ENCODE measurements around the gene NDUFS5.

NDUFS5 gene

DNA sequence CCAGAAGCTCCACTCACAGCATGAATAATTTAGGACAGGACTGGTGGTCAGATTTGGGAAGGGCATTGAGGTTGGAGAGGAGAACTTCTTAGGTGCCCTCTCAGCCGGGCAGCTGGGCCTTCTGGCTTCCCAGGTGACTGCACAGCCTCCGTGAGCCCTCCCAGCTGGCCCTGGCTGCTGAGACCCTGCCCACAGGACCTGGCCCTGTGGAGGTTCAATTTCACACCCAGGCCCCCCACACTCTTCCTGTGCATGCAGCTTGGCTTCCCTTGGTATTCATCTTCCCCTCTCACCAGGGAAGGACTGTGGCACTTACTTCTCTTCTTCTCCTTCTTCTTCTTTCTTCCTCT is 50.6 kb downstream of the NDUFS5 start:
- no peak for TF ChIP-seq EZH2phosphoT487 (IDR thresholded peaks at IDR 0.05; ENCODE audit: low read depth)
- TF ChIP-seq, protein P1, sequence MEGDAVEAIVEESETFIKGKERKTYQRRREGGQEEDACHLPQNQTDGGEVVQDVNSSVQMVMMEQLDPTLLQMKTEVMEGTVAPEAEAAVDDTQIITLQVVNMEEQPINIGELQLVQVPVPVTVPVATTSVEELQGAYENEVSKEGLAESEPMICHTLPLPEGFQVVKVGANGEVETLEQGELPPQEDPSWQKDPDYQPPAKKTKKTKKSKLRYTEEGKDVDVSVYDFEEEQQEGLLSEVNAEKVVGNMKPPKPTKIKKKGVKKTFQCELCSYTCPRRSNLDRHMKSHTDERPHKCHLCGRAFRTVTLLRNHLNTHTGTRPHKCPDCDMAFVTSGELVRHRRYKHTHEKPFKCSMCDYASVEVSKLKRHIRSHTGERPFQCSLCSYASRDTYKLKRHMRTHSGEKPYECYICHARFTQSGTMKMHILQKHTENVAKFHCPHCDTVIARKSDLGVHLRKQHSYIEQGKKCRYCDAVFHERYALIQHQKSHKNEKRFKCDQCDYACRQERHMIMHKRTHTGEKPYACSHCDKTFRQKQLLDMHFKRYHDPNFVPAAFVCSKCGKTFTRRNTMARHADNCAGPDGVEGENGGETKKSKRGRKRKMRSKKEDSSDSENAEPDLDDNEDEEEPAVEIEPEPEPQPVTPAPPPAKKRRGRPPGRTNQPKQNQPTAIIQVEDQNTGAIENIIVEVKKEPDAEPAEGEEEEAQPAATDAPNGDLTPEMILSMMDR (IDR thresholded peaks at IDR 0.05; ENCODE audit: low read depth, low read length) = no peak
- Histone ChIP-seq H4K20me1 (ENCODE audit: insufficient read depth, low read length) (no peaks in the 10 kb centered on the region), H3K27me3 (ENCODE audit: low read depth, low read length) (no peaks in the 10 kb centered on the region), H3K36me3 (replicated peaks; ENCODE audit: low read depth, low read length) (no peaks in the 10 kb centered on the region), H2AFZ (ENCODE audit: low read depth, low read length) (no peak overlapping the region), H3K9ac (ENCODE audit: low read length) (no peak overlapping the region), H3K4me2 (ENCODE audit: low read length) (no peak overlapping the region), H3K4me1 (ENCODE audit: low read length) (no peaks in the 10 kb centered on the region), H3K9me3 (ENCODE audit: insufficient read depth, low read length) (no peaks in the 10 kb centered on the region), H3K79me2 (ENCODE audit: low read length) (no peaks in the 10 kb centered on the region), H3K4me3 (ENCODE audit: low read length) (no peak overlapping the region), H3K27ac (ENCODE audit: low read length) (no peak overlapping the region)

DNA sequence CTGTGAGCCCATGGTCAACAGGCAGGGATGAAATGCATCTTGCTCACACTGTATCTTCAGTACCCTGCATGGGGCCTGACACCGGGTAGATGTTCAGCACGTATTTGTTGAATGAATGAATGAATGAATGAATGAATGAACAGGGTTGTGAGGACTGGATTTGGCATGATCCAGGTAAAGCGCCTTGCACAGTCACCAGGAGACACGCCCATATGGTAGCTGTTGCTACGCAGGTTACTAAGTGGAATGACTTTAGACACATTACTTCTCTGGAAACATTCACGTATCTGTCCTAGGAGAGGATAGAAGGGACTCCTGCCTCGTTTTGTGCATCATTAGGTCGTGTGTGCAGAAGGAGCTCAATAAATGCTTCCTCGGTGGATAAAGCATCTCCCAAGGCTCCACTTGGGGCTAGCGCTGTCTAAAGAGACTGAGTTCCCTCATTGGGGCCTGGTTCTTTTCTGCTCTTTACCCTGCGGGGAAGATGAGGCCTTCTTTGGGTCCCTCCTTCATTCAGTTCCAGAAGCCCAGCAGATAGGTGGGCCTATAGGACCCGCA is 54.2 kb downstream of the NDUFS5 start:
- no peak overlapping the region for H3K4me3 ChIP-seq (ENCODE audit: low read length)

DNA sequence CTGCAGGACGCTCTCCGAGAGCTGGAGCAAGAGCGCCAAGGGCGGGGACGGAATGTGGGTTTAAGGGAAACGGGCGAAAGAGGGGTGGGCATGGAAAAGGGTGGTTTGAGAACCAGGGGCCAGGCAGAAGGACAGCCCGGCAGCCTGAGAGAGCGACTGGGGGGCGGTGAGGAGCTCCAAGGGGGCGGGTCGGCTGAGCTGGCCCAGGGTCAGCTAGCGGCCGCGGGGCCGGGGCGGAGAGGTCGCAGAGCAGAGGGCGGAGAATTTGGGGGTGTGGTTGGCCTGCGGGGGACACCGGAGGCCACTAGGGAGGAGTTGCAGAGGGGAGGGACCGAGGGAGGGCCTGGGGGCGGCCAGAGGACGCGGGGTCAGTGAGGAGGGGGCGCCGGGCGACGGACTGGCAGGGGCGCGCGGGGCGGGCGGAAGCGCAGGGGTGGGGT is 54.7 kb downstream of the NDUFS5 start:
- TF ChIP-seq, protein P1 (IDR thresholded peaks at IDR 0.05; ENCODE audit: low read depth, low read length) = no peak
- no peak for TF ChIP-seq EZH2phosphoT487 (IDR thresholded peaks at IDR 0.05; ENCODE audit: low read depth)
- no peak overlapping the region for H3K4me2 ChIP-seq (ENCODE audit: low read length)
- no peak overlapping the region for H3K4me3 ChIP-seq (ENCODE audit: low read length)
- H3K4me1 ChIP-seq (ENCODE audit: low read length) = no peaks in the 10 kb centered on the region
- H3K27me3 ChIP-seq (ENCODE audit: low read depth, low read length) = no peaks in the 10 kb centered on the region
- no peak overlapping the region for H3K9ac ChIP-seq (ENCODE audit: low read length)
- no peak overlapping the region for H3K27ac ChIP-seq (ENCODE audit: low read length)
- H3K9me3 ChIP-seq (ENCODE audit: insufficient read depth, low read length) = no peaks in the 10 kb centered on the region
- no peaks in the 10 kb centered on the region for H4K20me1 ChIP-seq (ENCODE audit: insufficient read depth, low read length)
- H2AFZ ChIP-seq (ENCODE audit: low read depth, low read length) = no peak overlapping the region
- no peaks in the 10 kb centered on the region for H3K36me3 ChIP-seq (replicated peaks; ENCODE audit: low read depth, low read length)
- no peaks in the 10 kb centered on the region for H3K79me2 ChIP-seq (ENCODE audit: low read length)

More for the DNA sequence above, 54.2 kb downstream of the NDUFS5 start:
- H4K20me1 ChIP-seq (ENCODE audit: insufficient read depth, low read length) = no peaks in the 10 kb centered on the region
- no peak overlapping the region for H2AFZ ChIP-seq (ENCODE audit: low read depth, low read length)
- H3K9me3 ChIP-seq (ENCODE audit: insufficient read depth, low read length) = no peaks in the 10 kb centered on the region
- no peaks in the 10 kb centered on the region for H3K27me3 ChIP-seq (ENCODE audit: low read depth, low read length)
- no peaks in the 10 kb centered on the region for H3K36me3 ChIP-seq (replicated peaks; ENCODE audit: low read depth, low read length)
- no peaks in the 10 kb centered on the region for H3K4me1 ChIP-seq (ENCODE audit: low read length)
- no peaks in the 10 kb centered on the region for H3K79me2 ChIP-seq (ENCODE audit: low read length)
- no peak overlapping the region for H3K4me2 ChIP-seq (ENCODE audit: low read length)
- H3K27ac ChIP-seq (ENCODE audit: low read length) = no peak overlapping the region
- no peak for TF ChIP-seq EZH2phosphoT487 (IDR thresholded peaks at IDR 0.05; ENCODE audit: low read depth)
- TF ChIP-seq, protein P1 (IDR thresholded peaks at IDR 0.05; ENCODE audit: low read depth, low read length) = no peak
- no peak overlapping the region for H3K9ac ChIP-seq (ENCODE audit: low read length)

DNA sequence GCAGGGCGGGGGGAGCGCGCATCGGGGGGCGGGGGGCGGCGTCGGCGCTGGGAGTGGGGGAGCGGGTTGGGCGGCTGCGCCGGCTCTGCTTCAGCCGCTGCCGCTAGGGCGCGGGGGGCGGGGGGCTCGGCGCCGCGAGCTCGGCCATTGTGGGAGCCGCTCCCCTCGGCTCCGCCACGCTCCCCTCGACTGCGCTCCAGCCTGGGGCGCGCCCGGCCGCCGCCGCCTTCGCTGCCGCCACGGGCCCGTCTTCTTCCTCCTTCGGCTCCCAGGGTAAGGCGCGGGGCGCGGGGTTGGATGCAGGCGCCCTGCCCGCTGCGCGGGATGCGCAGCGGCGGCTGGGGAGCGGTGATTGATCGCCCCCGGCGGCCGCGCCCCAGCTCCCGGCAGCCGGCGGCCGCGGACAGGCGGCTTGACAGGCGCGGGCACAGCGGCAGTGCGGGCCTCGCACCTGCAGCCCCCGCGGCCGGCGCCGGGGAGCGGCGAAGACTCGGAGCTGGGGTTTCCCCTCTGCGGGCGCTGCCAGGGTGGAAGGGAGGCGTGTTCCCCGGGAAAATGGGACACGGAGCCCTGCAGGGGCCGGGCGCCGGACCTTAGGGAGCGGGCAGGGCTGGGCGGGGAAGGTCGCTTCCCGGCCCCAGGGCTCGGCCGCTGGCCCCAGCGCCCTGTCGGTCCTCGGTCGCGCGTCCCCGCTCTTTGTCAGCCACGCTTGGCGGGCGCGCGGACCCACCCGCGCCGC is 55.3 kb downstream of the NDUFS5 start:
- no peak for TF ChIP-seq EZH2phosphoT487 (IDR thresholded peaks at IDR 0.05; ENCODE audit: low read depth)
- TF ChIP-seq, protein P1 (IDR thresholded peaks at IDR 0.05; ENCODE audit: low read depth, low read length) = no peak
- peak overlapping the region; percentile 32 for H3K4me2 ChIP-seq (ENCODE audit: low read length)
- H3K9me3 ChIP-seq (ENCODE audit: insufficient read depth, low read length) = no peaks in the 10 kb centered on the region
- H3K27me3 ChIP-seq (ENCODE audit: low read depth, low read length) = no peaks in the 10 kb centered on the region
- H3K79me2 ChIP-seq (ENCODE audit: low read length) = no peaks in the 10 kb centered on the region
- no peaks in the 10 kb centered on the region for H3K36me3 ChIP-seq (replicated peaks; ENCODE audit: low read depth, low read length)
- no peaks in the 10 kb centered on the region for H3K4me1 ChIP-seq (ENCODE audit: low read length)
- H3K4me3 ChIP-seq (ENCODE audit: low read length) = peak overlapping the region; percentile 58
- H3K27ac ChIP-seq (ENCODE audit: low read length) = no peak overlapping the region
- H3K9ac ChIP-seq (ENCODE audit: low read length) = no peak overlapping the region
- no peaks in the 10 kb centered on the region for H4K20me1 ChIP-seq (ENCODE audit: insufficient read depth, low read length)
- no peak overlapping the region for H2AFZ ChIP-seq (ENCODE audit: low read depth, low read length)

All from OCI-LY3 (cell line).